ENCODE data around the gene SCTR. TPM values are rescaled to one million over a fixed set of nuclear protein-coding genes. Genes with fewer than 3 reads are reported as not detected.

SCTR gene
- total and polyA plus RNA-seq, 4 donors, result 4.6 to 42.7 (median 28.0) TPM

- Histone ChIP-seq H3K4me1 (ENCODE audit: control insufficient read depth in 5 of 5, insufficient read depth in 5 of 5, low read length in 5 of 5) (no peaks in the 10 kb centered on the region), H3K27ac (ENCODE audit: low read depth in 1 of 2, low read length in 1 of 2) (no peak overlapping the region), H3K4me3 (no peak overlapping the region), H3K27me3 (ENCODE audit: control insufficient read depth in 3 of 3, insufficient read depth in 3 of 3, low read length in 2 of 3) (peaks cover 0 to 3% (median 0%) of the 10 kb centered on the region in 3 donors), H3K9me3 (ENCODE audit: control insufficient read depth in 4 of 4, insufficient read depth in 3 of 4, low read length in 3 of 4) (no peaks in the 10 kb centered on the region), H3K9ac (ENCODE audit: insufficient read depth in 1 of 2, low read length in 2 of 2) (no peak overlapping the region), H3K36me3 (ENCODE audit: control insufficient read depth in 4 of 4, insufficient read depth in 4 of 4, low read length in 4 of 4) (no peaks in the 10 kb centered on the region)
- WGBS, 2 donors, result 77 to 79% methylated on average over 3 of the region's 3 CpGs
- no peak for TF ChIP-seq CTCF (IDR thresholded peaks at IDR 0.05; ENCODE audit: control extremely low read depth, extremely low read depth)
- DNase-seq (no peak), ATAC-seq (ENCODE audit: insufficient read depth, low FRiP score) (no peak)
These were observed 12.3 kb downstream of the SCTR start for GRCh38 chr2:119511989-119512388.

- Histone ChIP-seq H3K36me3 (ENCODE audit: control insufficient read depth in 4 of 4, insufficient read depth in 4 of 4, low read length in 4 of 4) (no peaks in the 10 kb centered on the region), H3K27ac (ENCODE audit: low read depth in 1 of 2, low read length in 1 of 2) (no peak overlapping the region), H3K27me3 (ENCODE audit: control insufficient read depth in 3 of 3, insufficient read depth in 3 of 3, low read length in 2 of 3) (no peaks in the 10 kb centered on the region), H3K4me1 (ENCODE audit: control insufficient read depth in 5 of 5, insufficient read depth in 5 of 5, low read length in 5 of 5) (no peaks in the 10 kb centered on the region), H3K9ac (ENCODE audit: insufficient read depth in 1 of 2, low read length in 2 of 2) (no peak overlapping the region), H3K9me3 (ENCODE audit: control insufficient read depth in 4 of 4, insufficient read depth in 3 of 4, low read length in 3 of 4) (no peaks in the 10 kb centered on the region), H3K4me3 (no peak overlapping the region)
- TF ChIP-seq CTCF (IDR thresholded peaks at IDR 0.05; ENCODE audit: control extremely low read depth, extremely low read depth), result no peak
- DNase-seq (no peak), ATAC-seq (ENCODE audit: insufficient read depth, low FRiP score) (no peak)
- 66 to 76% methylated on average over 6 of the region's 6 CpGs for WGBS, 2 donors
These were observed 15.5 kb downstream of the SCTR start for GRCh38 chr2:119508756-119509155.

- no peak overlapping the region for H3K27ac ChIP-seq (ENCODE audit: low read depth in 1 of 2, low read length in 1 of 2)
- no peak for DNase-seq
- no peaks in the 10 kb centered on the region for H3K36me3 ChIP-seq (ENCODE audit: control insufficient read depth in 4 of 4, insufficient read depth in 4 of 4, low read length in 4 of 4)
- peaks cover 0 to 5% (median 0%) of the 10 kb centered on the region in 5 donors for H3K4me1 ChIP-seq (ENCODE audit: control insufficient read depth in 5 of 5, insufficient read depth in 5 of 5, low read length in 5 of 5)
- no peak overlapping the region for H3K4me3 ChIP-seq
- no peak for ATAC-seq (ENCODE audit: insufficient read depth, low FRiP score)
- WGBS, 2 donors, result 81 to 84% methylated on average over 4 of the region's 4 CpGs
- TF ChIP-seq CTCF (IDR thresholded peaks at IDR 0.05; ENCODE audit: control extremely low read depth, extremely low read depth), result no peak
- H3K9me3 ChIP-seq (ENCODE audit: control insufficient read depth in 4 of 4, insufficient read depth in 3 of 4, low read length in 3 of 4), result peaks cover 0 to 3% (median 1%) of the 10 kb centered on the region in 4 donors
- no peak overlapping the region for H3K9ac ChIP-seq (ENCODE audit: insufficient read depth in 1 of 2, low read length in 2 of 2)
- peaks cover 0 to 5% (median 0%) of the 10 kb centered on the region in 3 donors for H3K27me3 ChIP-seq (ENCODE audit: control insufficient read depth in 3 of 3, insufficient read depth in 3 of 3, low read length in 2 of 3)
These were observed 27.6 kb downstream of the SCTR start for GRCh38 chr2:119496682-119497081.

- H3K36me3 ChIP-seq (ENCODE audit: control insufficient read depth in 4 of 4, insufficient read depth in 4 of 4, low read length in 4 of 4), result no peaks in the 10 kb centered on the region
- no peak overlapping the region for H3K4me3 ChIP-seq
- H3K27me3 ChIP-seq (ENCODE audit: control insufficient read depth in 3 of 3, insufficient read depth in 3 of 3, low read length in 2 of 3), result peaks cover 0 to 5% (median 0%) of the 10 kb centered on the region in 3 donors
- DNase-seq (peak in 1 of 3 donors; percentile 33), ATAC-seq (ENCODE audit: insufficient read depth, low FRiP score) (no peak)
- TF ChIP-seq CTCF (IDR thresholded peaks at IDR 0.05; ENCODE audit: control extremely low read depth, extremely low read depth), result no peak
- H3K27ac ChIP-seq (ENCODE audit: low read depth in 1 of 2, low read length in 1 of 2), result peak overlapping the region in 1 of 2 donors; percentile 14
- H3K9ac ChIP-seq (ENCODE audit: insufficient read depth in 1 of 2, low read length in 2 of 2), result no peak overlapping the region
- peaks cover 0 to 3% (median 1%) of the 10 kb centered on the region in 4 donors for H3K9me3 ChIP-seq (ENCODE audit: control insufficient read depth in 4 of 4, insufficient read depth in 3 of 4, low read length in 3 of 4)
- peaks cover 0 to 5% (median 0%) of the 10 kb centered on the region in 5 donors for H3K4me1 ChIP-seq (ENCODE audit: control insufficient read depth in 5 of 5, insufficient read depth in 5 of 5, low read length in 5 of 5)
- WGBS, 2 donors, result 62 to 85% methylated on average over 2 of the region's 2 CpGs
These were observed 28.3 kb downstream of the SCTR start for GRCh38 chr2:119495948-119496347.

Data from lung (tissue), 12 donors.